GM23338 (cell line): Measurements from ENCODE around the gene SLC43A2. TPM values are rescaled to one million over a fixed set of nuclear protein-coding genes. Genes with fewer than 3 reads are reported as not detected.

Source experiments
- ATAC-seq: fragments of 200-7000 bp; cut with Tn5 transposase; 3 replicates; pipeline ENCODE4 v1.9.1; 2020
- DNase-seq: peaks from one replicate; pipeline ENCODE4 v3.0.0-alpha.2; 2015; ENCODE audit warnings: low spot score
- H2AFZ ChIP-seq: fragments of 200-600 bp; sonication (generic); 2 replicates; pipeline ENCODE4 v1.8.0; 2016; ENCODE audit warnings: antibody characterized with exemption, mild to moderate bottlenecking, moderate library complexity
- H3F3A ChIP-seq: fragments of 200-600 bp; sonication (generic); replicated peaks from 2 replicates; pipeline ENCODE4 v1.8.0; 2017; ENCODE audit warnings: antibody characterized with exemption, mixed run types, low read depth
- H3K27ac ChIP-seq: fragments of 200-600 bp; sonication (generic); 2 replicates; pipeline ENCODE4 v1.6.1; 2016; ENCODE audit warnings: low read depth
- H3K27me3 ChIP-seq: fragments of 200-600 bp; sonication (generic); 2 replicates; pipeline ENCODE4 v1.8.0; 2016; ENCODE audit warnings: mild to moderate bottlenecking, mixed run types, moderate library complexity; ENCODE audit not compliant: insufficient read depth
- H3K36me3 ChIP-seq: fragments of 200-600 bp; sonication (generic); 2 replicates; pipeline ENCODE4 v1.8.0; 2016; ENCODE audit warnings: mild to moderate bottlenecking; ENCODE audit not compliant: insufficient read depth
- H3K4me1 ChIP-seq: fragments of 200-600 bp; sonication (generic); 2 replicates; pipeline ENCODE4 v1.8.0; 2016; ENCODE audit warnings: mild to moderate bottlenecking, moderate library complexity; ENCODE audit not compliant: insufficient read depth
- H3K4me2 ChIP-seq: fragments of 200-600 bp; sonication (generic); 2 replicates; pipeline ENCODE4 v1.7.1; 2017; ENCODE audit warnings: mixed run types
- H3K4me3 ChIP-seq: fragments of 200-600 bp; sonication (generic); 2 replicates; pipeline ENCODE4 v1.6.1; 2016; ENCODE audit warnings: mixed run types
- H3K79me2 ChIP-seq: fragments of 200-600 bp; sonication (generic); replicated peaks from 2 replicates; pipeline ENCODE4 v1.8.0; 2017; ENCODE audit warnings: mild to moderate bottlenecking; ENCODE audit not compliant: insufficient read depth
- H3K9me2 ChIP-seq: fragments of 200-600 bp; sonication (generic); 2 replicates; pipeline ENCODE4 v1.8.0; 2017; ENCODE audit not compliant: insufficient read depth
- H4K20me1 ChIP-seq: fragments of 200-600 bp; sonication (generic); replicated peaks from 2 replicates; pipeline ENCODE4 v1.8.0; 2017; ENCODE audit warnings: mild to moderate bottlenecking; ENCODE audit not compliant: insufficient read depth
- H3K27ac Mint-ChIP-seq: 2 replicates; pipeline ENCODE4 v1.8.0; 2020; ENCODE audit warnings: inconsistent platforms, mild to moderate bottlenecking, moderate library complexity, mixed read lengths
- H3K27me3 Mint-ChIP-seq: 3 replicates; pipeline ENCODE4 v1.8.0; 2022; ENCODE audit warnings: low read depth, mild to moderate bottlenecking, moderate library complexity, mixed read lengths, inconsistent platforms; ENCODE audit not compliant: insufficient read depth, poor library complexity
- H3K36me3 Mint-ChIP-seq: 3 replicates; pipeline ENCODE4 v1.8.0; 2021; ENCODE audit warnings: low read depth, mild to moderate bottlenecking, inconsistent platforms, moderate library complexity, mixed read lengths
- H3K4me1 Mint-ChIP-seq: 3 replicates; pipeline ENCODE4 v1.8.0; 2020; ENCODE audit warnings: mild to moderate bottlenecking, inconsistent platforms, mixed read lengths
- H3K4me3 Mint-ChIP-seq: 3 replicates; pipeline ENCODE4 v1.8.0; 2021; ENCODE audit warnings: moderate library complexity, mild to moderate bottlenecking, inconsistent platforms, mixed read lengths
- H3K9me3 Mint-ChIP-seq: 3 replicates; pipeline ENCODE4 v1.8.0; 2020; ENCODE audit warnings: moderate library complexity, mild to moderate bottlenecking, inconsistent platforms, mixed read lengths
- CREB1 ChIP-seq: fragments of 250-450 bp; sonication (Bioruptor Pico); IDR thresholded peaks from 2 replicates; pipeline ENCODE4 v1.5.0; 2020; ENCODE audit warnings: low read depth, mild to moderate bottlenecking, moderate library complexity
- EZH2 ChIP-seq: fragments of 200-600 bp; sonication (generic); IDR thresholded peaks from one replicate; pipeline ENCODE4 v1.8.0; 2017; ENCODE audit warnings: antibody characterized with exemption, mild to moderate bottlenecking, low read depth; ENCODE audit not compliant: unreplicated experiment
- EZH2phosphoT487 ChIP-seq: fragments of 200-600 bp; sonication (generic); IDR thresholded peaks from one replicate; pipeline ENCODE4 v1.8.1; 2018; ENCODE audit warnings: antibody characterized with exemption; ENCODE audit not compliant: unreplicated experiment
- JUNB ChIP-seq: IDR thresholded peaks from one replicate; pipeline ENCODE4 v1.6.1; 2016; ENCODE audit warnings: antibody characterized with exemption; ENCODE audit not compliant: unreplicated experiment
- NANOG ChIP-seq: IDR thresholded peaks from 2 replicates; pipeline ENCODE4 v1.6.1; 2016; ENCODE audit warnings: antibody characterized with exemption, borderline replicate concordance
- POLR2AphosphoS5 ChIP-seq: IDR thresholded peaks from 2 replicates; pipeline ENCODE4 v1.6.1; 2016; ENCODE audit warnings: antibody characterized with exemption, low read depth
- STAT1 ChIP-seq: IDR thresholded peaks from one replicate; pipeline ENCODE4 v1.6.1; 2016; ENCODE audit warnings: antibody characterized with exemption; ENCODE audit not compliant: unreplicated experiment
- ZNF114 ChIP-seq: fragments of 250-450 bp; sonication (Bioruptor Pico); IDR thresholded peaks from 2 replicates; pipeline ENCODE4 v1.5.0; 2020; ENCODE audit warnings: mild to moderate bottlenecking, moderate library complexity
- ZNF331 ChIP-seq: fragments of 250-450 bp; sonication (Bioruptor Pico); IDR thresholded peaks from 2 replicates; pipeline ENCODE4 v1.5.0; 2020; ENCODE audit warnings: low read depth, mild to moderate bottlenecking, moderate library complexity
- polyA plus RNA-seq: library from polyadenylated mRNA; unstranded; fragments of >200 nt; fragmentation: Nextera tagmentation; extraction: Ambion mirVana; gene quantifications from 2 replicates; pipeline ENCODE4 v1.2.1, GENCODE V29; 2016
- total RNA-seq: library from RNA; depleted of rRNA; stranded (reverse); fragments of >200 nt; shearing (Covaris generic); gene quantifications from 2 replicates; pipeline ENCODE4 v1.2.3, GENCODE V29; 2014
- TF ChIP-seq, protein P1 (sequence below): IDR thresholded peaks from 2 replicates; pipeline ENCODE4 v1.6.1; 2016; ENCODE audit warnings: antibody characterized with exemption
- TF ChIP-seq, protein P2 (sequence below): fragments of 250-450 bp; sonication (Bioruptor Pico); IDR thresholded peaks from 2 replicates; pipeline ENCODE4 v1.5.0; 2020; ENCODE audit warnings: mild to moderate bottlenecking, moderate library complexity
- TF ChIP-seq, protein P3 (sequence below): IDR thresholded peaks from one replicate; pipeline ENCODE4 v1.6.1; 2018; ENCODE audit warnings: antibody characterized with exemption; ENCODE audit not compliant: unreplicated experiment
- TF ChIP-seq, protein P4 (sequence below), 2 experiments: fragments of 200-600 bp in 1 of 2; sonication (generic) in 1 of 2; conservative IDR thresholded peaks; 2 replicates each; pipeline versions ENCODE4 v1.5.1 to v1.6.1; 2016 to 2017; ENCODE audit warnings: antibody characterized with exemption in 2 of 2, low read depth in 2 of 2, mild to moderate bottlenecking in 2 of 2, moderate library complexity in 1 of 2

The SLC43A2 gene
- total and polyA plus RNA-seq, 2 experiments from 2014 or later: 2.2 to 9.8 TPM

DNA sequence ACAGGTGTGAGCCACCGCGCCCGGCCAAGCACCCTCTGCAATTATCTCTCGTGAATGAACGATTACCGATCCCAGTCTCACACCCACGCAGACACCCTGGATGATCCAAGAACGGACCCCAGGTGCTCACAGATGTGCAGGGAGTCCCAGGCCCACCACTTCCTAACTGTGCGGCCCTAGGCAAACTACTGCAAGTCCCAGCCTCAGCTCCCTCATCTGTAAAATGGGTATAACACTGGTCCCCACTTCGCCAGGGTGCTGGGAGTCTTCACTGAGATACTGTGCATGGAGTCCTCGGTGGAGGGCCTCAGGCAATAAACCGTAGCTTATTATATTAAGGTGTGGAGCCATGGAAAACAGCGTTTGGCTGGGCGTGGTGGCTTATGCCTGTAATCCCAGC lies 44.5 kb downstream of the SLC43A2 start:
- H3K27me3 ChIP-seq: no peaks in the 10 kb centered on the region
- Mint-ChIP-seq H3K9me3 (no peaks in the 10 kb centered on the region), H3K4me1 (peaks cover 34% of the 10 kb centered on the region), H3K27ac (no peak overlapping the region), H3K4me3 (no peak overlapping the region), H3K27me3 (peaks cover 10% of the 10 kb centered on the region), H3K36me3 (peaks cover 12% of the 10 kb centered on the region)
- no peak overlapping the region for H2AFZ ChIP-seq
- no peak overlapping the region for H3K4me3 ChIP-seq
- no peak overlapping the region for H3K4me2 ChIP-seq
- H3K4me1 ChIP-seq: peaks cover 17% of the 10 kb centered on the region
- no peaks in the 10 kb centered on the region for H3K36me3 ChIP-seq
- H3K27ac ChIP-seq: no peak overlapping the region
- no peaks in the 10 kb centered on the region for H4K20me1 ChIP-seq
- no peak for TF ChIP-seq STAT1
- TF ChIP-seq, protein P1, sequence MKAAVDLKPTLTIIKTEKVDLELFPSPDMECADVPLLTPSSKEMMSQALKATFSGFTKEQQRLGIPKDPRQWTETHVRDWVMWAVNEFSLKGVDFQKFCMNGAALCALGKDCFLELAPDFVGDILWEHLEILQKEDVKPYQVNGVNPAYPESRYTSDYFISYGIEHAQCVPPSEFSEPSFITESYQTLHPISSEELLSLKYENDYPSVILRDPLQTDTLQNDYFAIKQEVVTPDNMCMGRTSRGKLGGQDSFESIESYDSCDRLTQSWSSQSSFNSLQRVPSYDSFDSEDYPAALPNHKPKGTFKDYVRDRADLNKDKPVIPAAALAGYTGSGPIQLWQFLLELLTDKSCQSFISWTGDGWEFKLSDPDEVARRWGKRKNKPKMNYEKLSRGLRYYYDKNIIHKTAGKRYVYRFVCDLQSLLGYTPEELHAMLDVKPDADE: no peak
- TF ChIP-seq, protein P2, sequence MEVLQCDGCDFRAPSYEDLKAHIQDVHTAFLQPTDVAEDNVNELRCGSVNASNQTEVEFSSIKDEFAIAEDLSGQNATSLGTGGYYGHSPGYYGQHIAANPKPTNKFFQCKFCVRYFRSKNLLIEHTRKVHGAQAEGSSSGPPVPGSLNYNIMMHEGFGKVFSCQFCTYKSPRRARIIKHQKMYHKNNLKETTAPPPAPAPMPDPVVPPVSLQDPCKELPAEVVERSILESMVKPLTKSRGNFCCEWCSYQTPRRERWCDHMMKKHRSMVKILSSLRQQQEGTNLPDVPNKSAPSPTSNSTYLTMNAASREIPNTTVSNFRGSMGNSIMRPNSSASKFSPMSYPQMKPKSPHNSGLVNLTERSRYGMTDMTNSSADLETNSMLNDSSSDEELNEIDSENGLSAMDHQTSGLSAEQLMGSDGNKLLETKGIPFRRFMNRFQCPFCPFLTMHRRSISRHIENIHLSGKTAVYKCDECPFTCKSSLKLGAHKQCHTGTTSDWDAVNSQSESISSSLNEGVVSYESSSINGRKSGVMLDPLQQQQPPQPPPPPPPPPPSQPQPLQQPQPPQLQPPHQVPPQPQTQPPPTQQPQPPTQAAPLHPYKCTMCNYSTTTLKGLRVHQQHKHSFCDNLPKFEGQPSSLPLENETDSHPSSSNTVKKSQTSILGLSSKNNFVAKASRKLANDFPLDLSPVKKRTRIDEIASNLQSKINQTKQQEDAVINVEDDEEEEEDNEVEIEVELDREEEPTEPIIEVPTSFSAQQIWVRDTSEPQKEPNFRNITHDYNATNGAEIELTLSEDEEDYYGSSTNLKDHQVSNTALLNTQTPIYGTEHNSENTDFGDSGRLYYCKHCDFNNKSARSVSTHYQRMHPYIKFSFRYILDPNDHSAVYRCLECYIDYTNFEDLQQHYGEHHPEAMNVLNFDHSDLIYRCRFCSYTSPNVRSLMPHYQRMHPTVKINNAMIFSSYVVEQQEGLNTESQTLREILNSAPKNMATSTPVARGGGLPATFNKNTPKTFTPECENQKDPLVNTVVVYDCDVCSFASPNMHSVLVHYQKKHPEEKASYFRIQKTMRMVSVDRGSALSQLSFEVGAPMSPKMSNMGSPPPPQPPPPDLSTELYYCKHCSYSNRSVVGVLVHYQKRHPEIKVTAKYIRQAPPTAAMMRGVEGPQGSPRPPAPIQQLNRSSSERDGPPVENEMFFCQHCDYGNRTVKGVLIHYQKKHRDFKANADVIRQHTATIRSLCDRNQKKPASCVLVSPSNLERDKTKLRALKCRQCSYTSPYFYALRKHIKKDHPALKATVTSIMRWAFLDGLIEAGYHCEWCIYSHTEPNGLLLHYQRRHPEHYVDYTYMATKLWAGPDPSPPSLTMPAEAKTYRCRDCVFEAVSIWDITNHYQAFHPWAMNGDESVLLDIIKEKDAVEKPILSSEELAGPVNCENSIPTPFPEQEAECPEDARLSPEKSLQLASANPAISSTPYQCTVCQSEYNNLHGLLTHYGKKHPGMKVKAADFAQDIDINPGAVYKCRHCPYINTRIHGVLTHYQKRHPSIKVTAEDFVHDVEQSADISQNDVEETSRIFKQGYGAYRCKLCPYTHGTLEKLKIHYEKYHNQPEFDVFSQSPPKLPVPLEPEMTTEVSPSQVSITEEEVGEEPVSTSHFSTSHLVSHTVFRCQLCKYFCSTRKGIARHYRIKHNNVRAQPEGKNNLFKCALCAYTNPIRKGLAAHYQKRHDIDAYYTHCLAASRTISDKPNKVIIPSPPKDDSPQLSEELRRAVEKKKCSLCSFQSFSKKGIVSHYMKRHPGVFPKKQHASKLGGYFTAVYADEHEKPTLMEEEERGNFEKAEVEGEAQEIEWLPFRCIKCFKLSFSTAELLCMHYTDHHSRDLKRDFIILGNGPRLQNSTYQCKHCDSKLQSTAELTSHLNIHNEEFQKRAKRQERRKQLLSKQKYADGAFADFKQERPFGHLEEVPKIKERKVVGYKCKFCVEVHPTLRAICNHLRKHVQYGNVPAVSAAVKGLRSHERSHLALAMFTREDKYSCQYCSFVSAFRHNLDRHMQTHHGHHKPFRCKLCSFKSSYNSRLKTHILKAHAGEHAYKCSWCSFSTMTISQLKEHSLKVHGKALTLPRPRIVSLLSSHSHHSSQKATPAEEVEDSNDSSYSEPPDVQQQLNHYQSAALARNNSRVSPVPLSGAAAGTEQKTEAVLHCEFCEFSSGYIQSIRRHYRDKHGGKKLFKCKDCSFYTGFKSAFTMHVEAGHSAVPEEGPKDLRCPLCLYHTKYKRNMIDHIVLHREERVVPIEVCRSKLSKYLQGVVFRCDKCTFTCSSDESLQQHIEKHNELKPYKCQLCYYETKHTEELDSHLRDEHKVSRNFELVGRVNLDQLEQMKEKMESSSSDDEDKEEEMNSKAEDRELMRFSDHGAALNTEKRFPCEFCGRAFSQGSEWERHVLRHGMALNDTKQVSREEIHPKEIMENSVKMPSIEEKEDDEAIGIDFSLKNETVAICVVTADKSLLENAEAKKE (CRISPR knock-in tag): no peak
- no peak for TF ChIP-seq CREB1 (CRISPR knock-in tag)
- no peak for TF ChIP-seq NANOG
- no peak for TF ChIP-seq JUNB
- no peak for TF ChIP-seq ZNF114 (CRISPR knock-in tag)
- no peak for TF ChIP-seq EZH2phosphoT487
- TF ChIP-seq, protein P3, sequence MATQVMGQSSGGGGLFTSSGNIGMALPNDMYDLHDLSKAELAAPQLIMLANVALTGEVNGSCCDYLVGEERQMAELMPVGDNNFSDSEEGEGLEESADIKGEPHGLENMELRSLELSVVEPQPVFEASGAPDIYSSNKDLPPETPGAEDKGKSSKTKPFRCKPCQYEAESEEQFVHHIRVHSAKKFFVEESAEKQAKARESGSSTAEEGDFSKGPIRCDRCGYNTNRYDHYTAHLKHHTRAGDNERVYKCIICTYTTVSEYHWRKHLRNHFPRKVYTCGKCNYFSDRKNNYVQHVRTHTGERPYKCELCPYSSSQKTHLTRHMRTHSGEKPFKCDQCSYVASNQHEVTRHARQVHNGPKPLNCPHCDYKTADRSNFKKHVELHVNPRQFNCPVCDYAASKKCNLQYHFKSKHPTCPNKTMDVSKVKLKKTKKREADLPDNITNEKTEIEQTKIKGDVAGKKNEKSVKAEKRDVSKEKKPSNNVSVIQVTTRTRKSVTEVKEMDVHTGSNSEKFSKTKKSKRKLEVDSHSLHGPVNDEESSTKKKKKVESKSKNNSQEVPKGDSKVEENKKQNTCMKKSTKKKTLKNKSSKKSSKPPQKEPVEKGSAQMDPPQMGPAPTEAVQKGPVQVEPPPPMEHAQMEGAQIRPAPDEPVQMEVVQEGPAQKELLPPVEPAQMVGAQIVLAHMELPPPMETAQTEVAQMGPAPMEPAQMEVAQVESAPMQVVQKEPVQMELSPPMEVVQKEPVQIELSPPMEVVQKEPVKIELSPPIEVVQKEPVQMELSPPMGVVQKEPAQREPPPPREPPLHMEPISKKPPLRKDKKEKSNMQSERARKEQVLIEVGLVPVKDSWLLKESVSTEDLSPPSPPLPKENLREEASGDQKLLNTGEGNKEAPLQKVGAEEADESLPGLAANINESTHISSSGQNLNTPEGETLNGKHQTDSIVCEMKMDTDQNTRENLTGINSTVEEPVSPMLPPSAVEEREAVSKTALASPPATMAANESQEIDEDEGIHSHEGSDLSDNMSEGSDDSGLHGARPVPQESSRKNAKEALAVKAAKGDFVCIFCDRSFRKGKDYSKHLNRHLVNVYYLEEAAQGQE: no peak
- no peak for TF ChIP-seq EZH2
- no peak for TF ChIP-seq ZNF331
- TF ChIP-seq, protein P4, sequence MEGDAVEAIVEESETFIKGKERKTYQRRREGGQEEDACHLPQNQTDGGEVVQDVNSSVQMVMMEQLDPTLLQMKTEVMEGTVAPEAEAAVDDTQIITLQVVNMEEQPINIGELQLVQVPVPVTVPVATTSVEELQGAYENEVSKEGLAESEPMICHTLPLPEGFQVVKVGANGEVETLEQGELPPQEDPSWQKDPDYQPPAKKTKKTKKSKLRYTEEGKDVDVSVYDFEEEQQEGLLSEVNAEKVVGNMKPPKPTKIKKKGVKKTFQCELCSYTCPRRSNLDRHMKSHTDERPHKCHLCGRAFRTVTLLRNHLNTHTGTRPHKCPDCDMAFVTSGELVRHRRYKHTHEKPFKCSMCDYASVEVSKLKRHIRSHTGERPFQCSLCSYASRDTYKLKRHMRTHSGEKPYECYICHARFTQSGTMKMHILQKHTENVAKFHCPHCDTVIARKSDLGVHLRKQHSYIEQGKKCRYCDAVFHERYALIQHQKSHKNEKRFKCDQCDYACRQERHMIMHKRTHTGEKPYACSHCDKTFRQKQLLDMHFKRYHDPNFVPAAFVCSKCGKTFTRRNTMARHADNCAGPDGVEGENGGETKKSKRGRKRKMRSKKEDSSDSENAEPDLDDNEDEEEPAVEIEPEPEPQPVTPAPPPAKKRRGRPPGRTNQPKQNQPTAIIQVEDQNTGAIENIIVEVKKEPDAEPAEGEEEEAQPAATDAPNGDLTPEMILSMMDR (conservative IDR thresholded peaks at IDR 0.05; ENCODE audit: low read depth in 2 of 2): no peak
- TF ChIP-seq POLR2AphosphoS5: no peak
- no peaks in the 10 kb centered on the region for H3K9me2 ChIP-seq
- ATAC-seq (no peak), DNase-seq (no peak)
- no peaks in the 10 kb centered on the region for H3F3A ChIP-seq
- no peaks in the 10 kb centered on the region for H3K79me2 ChIP-seq
